AG20443 (cell line): ENCODE data around the gene SMYD5.
A peak's percentile ranks its signal among the peaks of the same experiment; 100 is the strongest.
"Not testable (repeated sequence)": the region's sequence is repeated elsewhere in the genome, so short reads cannot be mapped to it uniquely, and the experiment has no call there.

ENCODE experiments used
- DNase-seq: peaks from one replicate; pipeline ENCODE4 v3.0.0; 2012; ENCODE audit warnings: low spot score, mixed read lengths

The SMYD5 gene

DNA sequence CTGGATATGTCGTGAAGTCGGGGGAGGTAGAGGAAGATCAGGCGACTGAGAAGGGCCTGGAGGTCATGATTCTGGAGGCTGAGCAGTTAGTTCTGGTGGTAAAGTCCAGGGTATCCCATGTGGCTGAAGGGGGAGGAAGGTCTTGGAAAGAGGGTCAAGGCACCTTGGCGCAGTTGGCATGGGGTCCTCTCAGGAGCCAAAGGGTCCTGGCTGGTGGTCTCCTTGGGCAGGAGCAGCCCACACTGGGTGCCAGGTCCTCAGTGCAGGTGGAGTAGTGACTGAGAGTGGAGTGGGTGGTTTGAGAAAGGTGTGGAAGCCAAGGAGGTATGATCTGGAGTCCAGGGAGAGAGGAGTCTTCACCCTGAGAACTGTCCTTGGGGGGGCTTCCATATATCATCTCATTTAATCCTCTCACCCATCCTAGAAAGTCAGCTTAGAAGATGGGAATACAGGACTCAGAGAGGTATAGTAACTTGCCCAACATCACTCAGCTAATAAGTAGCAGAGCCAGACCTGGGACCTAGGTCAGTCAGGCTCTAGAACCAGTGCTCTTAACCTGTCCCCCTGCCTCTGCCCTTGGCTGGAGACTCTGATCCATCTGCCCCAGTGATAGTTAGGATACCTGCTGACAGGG, 45.8 kb downstream of the SMYD5 start:
- no peak for DNase-seq

DNA sequence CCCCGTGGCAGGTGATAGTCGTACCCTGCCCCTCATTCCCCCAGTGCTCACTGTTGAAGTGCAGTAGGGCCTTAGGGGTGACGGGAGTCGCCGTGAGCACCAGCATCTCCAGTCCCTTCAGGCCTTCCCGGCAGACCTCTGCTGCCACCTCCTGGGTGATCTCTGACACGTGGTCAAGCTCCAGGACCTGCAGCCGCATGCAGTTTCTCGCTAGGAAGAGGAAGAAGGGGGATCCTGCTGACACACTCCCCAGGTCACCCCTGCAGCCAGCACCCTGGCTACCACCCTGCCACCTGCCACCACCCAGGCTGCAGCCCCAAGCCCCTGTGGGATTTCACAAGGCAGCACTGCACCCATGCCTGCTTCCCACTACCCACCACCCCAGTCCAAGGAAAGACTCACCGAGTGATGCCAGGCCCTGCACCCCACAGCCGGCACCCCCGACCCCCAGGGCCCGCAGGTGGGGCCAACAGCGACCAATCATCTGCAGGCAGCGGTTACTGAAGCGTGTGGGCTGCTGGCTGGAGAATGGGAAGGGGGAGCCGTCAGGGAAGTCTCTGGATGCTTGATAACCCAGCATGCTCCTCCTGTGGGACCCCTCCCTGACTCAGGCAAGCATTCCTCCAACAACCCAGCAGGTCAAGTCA, 46.4 kb downstream of the SMYD5 start:
- DNase-seq = peak; percentile 89

DNA sequence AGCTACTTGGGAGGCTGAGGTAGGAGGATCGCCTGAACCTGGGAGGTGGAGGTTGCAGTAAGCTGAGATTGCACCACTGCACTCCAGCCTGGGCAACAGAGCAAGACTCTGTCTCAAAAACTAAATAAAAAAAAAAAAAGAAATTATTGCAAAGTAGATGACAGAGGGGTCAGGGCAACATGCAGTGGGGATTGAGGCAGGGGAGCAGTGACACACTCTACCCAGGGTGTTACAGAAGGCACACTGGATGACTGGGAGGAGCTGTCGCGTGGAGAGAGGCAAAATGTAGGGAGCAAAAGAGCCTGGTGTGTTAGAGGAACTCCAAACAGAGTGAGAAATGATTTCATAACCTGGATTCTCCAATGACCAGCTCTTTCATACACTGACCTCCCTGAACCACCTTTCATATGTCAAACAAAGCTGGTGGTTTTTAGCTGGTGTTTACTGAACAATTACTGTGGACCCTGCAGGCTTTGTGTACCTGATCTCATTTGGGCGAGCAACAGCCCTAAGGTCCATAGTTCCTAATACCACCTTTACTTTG, 48.1 kb downstream of the SMYD5 start:
- DNase-seq = no peak

DNA sequence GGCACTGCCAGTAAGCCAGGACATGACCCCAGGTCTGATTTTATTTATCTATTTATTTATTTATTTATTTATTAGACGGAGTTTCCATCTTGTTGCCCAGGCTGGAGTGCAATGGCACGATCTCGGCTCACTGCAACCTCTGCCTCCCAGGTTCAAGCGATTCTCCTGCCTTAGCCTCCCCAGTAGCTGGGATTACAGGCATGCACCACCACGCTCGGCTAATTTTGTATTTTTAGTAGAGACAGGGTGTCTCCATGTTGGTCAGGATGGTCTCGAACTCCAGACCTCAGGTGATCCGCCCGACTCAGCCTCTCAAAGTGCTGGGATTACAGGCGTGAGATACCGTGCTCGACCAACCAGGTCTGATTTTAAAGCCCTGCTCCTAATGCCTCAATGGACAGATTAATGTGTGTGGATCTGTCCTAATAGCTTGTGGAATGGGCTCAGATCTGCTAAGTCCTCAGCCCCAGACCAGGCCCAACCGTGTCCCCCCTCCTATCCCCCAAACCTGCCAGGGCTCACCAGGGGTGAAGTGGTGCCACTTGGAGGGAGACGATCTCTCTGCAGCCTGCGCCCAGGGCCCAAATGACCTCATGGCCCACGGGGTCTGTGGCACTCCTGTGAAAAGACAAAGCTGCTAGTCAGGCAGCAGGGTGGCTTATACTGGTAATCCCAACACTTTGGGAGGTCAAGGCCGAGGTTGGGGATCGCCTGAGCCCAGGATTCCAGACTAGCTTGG, 48.8 kb downstream of the SMYD5 start:
- DNase-seq = not testable (repeated sequence)

DNA sequence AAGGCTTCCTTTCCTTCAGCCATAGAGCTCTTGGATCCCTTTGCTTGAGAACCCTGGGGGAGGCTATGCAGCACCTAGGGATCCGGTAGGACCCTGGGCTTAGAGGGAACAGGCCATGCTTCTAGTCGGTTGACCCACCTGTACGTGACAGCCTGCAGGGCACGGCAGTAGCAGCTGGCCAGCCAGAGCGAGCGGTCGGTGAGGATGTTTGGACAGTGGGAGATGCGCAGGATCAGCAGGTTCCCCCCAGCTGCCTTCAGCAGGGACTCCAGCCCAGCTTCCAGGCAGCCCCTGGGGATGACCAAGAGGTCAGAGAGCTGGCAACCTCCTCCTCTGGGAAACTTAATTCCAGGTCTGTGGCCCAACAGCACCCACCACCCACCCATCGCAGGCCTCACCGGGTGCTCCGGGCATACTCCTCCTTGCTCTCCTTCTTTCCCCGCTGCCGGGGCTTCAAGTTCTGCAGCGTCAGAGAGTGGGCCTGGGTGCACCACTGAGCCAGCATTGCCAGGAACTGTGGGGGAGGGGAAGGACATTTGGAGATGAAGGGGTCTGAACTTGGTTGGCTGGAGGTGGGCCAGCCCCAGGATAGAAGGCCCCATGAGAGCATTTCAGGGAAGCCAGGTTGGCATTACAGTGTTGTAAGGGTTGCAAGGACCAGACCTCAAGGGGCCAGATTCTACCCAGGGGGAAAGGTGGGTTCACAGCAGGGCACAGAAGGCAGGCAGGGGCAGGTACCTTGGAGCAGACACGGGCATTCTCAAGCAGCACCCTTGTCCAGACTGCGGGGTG, 49.7 kb downstream of the SMYD5 start:
- DNase-seq = no peak

DNA sequence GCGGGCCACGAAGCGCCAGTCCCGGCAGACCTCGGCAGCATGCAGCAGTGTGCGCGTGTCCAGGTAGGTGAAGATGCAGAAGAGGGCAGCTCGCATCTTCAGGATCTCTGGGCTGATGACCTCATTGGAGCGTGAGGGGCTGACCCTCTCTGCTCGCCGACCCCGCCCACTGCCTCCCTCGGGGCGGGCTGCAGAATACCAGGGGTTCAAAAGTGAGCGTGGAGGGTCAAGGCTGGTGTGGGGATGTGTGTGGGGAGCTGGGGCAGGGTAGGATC, 50.2 kb downstream of the SMYD5 start:
- no peak for DNase-seq

DNA sequence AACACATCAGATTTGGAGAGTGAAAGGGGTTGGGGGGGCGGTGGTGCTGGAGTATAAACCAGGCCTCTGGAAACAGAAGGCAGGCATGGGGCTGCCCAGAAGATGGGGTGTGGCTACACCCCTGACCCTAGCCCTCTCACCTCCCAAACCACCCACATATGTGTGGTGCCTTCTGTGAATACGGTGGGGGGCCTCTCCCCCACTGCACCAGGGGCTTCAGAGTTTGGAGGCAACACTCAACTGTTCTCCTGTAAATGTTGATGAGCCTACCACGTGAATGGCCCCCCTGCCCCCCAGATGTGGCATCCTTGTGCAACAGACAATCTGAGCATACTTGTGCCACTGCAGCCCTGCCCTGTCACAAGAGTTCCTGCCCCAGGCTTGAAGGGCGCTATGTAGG, 50.7 kb downstream of the SMYD5 start:
- DNase-seq = no peak

DNA sequence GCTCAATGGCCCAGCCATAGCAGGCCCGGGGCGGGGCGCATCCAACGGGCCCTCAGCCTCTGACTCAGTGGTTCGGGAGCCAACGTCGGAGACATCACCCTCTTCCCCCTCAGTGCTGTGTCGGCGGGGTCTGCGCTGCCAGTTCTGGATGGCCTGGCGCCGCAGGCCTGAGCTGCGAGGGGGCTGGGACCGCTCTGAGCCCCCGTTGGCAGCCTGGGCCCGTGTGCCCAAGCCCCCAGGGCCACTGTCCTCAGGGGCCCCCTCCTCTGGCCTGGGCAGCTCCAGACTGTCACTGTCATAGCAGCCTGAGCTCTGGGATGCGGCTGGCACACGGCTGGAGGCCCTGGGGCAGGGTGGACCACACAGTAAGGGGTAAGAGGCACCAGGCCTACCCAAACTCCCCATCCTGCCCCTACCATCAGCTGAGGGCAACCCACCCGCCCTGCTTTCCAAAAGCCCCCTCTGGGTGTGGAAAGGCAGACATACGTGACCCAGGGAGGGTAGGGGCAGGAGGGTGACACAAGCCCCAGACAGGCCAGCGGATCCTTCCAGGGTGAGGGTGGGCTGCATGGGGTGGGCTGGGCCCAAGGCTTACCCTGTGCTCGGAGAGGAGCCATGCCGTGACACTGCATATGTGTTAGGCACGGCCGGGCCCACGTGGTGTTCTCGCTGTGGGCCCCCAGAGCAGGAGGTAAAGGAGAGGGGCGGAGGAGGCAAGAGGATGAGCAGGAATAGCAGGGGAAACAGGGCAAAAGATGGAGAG, 51.4 kb downstream of the SMYD5 start:
- DNase-seq = no peak

DNA sequence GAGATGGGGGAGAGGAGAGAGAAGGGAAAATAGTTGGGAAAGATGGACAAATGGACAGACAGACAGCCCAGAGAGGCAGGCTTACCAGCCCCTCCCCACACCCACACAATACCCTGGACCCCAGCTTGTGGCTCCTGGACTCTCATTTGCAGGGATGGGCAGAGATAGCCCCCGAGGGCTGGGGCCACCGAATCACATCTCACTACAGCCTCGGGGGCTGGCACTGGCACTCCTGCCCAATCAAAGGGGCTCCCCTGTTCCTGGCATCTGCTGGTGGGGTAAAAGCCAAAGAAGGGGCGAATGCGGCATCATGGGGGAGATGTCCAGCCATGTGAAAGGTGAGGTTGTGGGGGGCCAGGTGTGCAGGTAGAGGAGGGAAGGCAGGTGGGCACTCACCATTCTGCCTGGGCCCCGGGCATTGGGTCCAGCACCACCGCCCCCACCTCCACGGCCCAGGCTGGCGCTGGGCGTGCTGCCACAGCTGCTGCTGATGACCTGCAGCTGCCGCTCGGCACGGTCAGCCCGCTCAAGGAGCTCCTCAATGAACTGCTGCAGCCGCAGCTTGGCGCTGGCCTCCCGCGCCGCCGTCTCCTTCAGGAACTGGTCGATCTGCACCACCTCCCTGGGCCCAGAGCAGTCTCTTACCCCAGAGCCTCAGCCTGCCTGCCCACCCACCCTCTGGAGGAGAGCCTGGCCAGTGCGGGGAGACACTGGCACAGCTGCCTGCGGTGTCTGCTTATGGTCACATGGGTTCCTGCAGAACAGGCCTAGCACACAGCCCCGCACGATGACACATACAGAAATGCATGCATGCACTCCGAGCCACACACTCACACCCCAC, 52.2 kb downstream of the SMYD5 start:
- DNase-seq = no peak

DNA sequence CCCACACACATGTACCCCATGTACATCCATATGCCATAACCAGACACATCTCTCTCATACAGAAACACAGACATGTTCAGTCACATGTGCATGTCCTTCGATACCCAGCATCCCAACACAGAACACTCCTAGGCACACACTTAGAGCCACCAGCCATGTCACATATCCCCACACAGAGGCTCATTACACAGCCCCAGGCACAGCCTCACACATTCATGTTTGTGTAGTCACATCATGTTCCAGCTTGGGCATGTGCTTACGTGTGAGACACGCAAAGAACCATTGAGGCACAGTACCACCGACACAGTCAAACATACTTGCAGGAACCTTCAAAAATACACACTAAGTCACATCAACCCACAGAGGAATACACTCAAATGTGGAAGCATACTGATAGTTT, 53.0 kb downstream of the SMYD5 start:
- no peak for DNase-seq

DNA sequence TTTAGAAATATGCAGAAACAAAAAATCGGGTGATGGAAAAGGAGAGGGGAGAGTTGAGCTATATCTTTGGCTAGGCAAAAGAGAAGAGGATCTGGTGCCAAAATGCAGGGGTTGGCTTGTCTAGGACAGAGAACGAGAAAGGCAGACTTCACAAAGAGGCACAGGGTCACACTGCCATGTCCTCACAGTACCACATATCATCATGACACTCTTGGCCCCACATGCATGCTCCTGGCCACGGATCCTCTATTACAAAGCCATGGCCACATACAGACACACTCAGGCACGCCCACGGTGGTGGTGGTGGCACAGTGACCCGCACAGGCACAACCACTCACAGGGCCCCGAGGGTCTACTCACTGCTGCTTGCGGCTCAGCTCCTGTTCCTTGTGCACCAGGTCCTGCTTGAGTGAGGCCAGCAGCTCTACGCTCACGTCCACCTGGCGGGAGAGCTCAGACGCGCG, 54.4 kb downstream of the SMYD5 start:
- DNase-seq = no peak

DNA sequence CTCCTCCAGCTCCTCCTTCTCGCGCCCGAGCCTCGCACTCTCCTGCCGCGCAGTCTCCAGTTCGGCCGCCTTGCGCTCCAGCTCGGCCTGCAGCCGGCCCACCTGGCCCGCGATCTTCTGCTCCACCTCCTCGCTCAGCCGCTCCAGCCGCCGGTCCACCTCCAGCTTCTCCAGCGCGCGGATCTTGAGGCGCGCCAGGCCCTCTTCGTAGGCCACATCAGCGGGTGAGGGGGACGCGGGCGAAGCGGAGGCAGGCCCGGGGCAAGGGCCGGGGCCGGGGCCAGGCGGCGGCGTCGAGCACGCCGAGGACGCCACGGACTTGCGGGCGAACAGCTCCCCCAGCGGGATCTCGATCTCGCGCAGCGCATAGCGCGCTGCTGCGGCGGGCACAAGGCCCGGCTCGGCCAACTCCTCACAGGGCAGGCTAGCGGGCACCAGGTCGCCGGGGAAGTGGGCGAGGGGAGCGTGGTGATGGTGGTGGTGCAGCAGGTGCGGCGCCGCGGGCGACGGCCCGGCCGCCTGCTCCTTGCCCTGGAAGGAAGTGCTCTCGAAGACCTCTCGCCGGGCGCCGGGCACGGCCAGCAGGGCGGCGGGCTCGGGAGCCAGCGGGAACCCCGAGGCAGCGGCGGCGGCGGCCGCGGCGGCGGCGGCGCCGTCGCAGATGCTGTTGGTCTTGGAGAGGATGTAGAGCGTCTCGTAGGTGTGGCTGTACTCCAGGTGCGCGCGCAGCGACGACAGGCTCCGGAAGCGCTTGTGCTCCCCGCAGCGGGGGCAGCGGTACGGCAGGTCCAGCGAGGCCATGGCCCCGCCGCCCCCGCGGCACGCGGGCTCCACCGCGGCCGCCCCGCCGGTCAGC, 55.0 kb downstream of the SMYD5 start:
- DNase-seq = peak; percentile 71

DNA sequence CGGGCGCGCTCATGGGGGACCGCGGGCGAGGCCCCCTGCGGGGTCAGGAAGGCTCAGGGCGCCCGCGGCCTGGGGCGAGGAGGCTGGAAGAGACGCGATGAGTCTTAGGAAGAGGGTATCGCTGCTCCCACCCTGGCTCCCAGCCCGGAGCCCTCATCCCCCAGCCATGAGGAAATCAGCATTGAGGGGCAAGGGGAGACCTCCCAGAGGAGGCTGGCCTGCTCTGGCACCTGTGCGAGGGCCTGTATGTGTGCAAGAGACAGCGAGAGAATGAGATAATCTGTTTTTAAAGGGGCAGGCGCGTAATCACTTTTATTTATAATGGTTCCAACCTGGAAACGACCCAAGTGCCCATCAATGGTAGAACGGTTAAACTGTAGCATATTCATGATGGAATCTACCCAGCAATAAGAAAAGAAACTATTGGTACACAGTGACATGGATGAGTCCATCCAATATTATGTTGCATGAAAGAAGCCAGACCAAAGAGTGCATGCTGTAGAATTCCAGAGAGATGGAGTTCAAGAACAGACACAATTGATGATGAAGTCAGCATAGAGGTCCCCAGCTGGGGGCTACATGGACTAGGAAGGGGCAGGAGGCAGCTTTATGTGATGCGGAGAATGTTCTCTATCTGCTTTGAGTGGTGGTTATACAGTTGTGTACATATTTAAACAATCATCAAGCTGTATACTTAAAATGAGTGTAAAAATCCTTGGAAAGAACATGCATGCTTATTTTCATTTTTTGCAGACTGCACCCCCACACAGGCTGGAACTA, 55.8 kb downstream of the SMYD5 start:
- DNase-seq = no peak

DNA sequence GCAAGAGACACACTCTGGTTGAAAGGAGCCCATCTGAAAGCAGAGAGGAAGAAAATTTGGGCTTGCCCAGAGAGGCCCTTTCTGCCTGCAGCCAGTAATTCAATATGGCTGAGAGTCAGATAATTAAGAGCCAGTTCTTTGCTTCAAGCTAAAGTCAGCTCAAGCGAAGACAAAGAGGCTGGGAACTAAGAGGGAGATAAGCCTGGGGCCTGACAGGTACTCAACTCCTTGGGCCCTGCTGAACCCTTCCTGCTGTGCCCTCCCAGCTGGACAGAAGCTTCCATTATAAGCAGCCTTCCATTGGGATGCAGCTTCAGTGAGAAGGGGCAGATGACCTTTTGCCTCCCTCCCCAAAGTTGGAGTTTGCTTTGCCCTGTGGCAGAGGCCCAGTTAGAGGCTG, 58.2 kb downstream of the SMYD5 start:
- no peak for DNase-seq
